Activated CD8-positive, alpha-beta T cell treated with anti-CD3 and anti-CD28 coated beads, Interleukin-2, amount 10 ng/mL, durations not matched to agents 7 days and 5 days (primary cell): ENCODE results near the gene RNF25. TPM values are rescaled to one million over a fixed set of nuclear protein-coding genes. Genes with fewer than 3 reads are reported as not detected.

ENCODE experiments used
- ATAC-seq: fragments of 150-1000 bp; cut with Tn5 transposase; one replicate; pipeline ENCODE4 v1.10.0; 2021; ENCODE audit warnings: moderate library complexity
- CTCF ChIA-PET: fragments of 350-600 bp; sonication (Branson Sonifier 250); formaldehyde crosslinking; loops from one replicate; lab custom pipeline; 2021; ENCODE audit warnings: antibody characterized with exemption; lab: Charles Lee
- POLR2A ChIA-PET: fragments of 350-600 bp; sonication (Branson Sonifier 250); formaldehyde crosslinking; loops from one replicate; lab custom pipeline; 2021; ENCODE audit warnings: antibody characterized with exemption; lab: Charles Lee
- DNase-seq: peaks from one replicate; pipeline ENCODE4 v3.0.0-alpha.2; 2020
- H3K27ac Mint-ChIP-seq: one replicate; pipeline ENCODE4 v1.8.0; 2021; ENCODE audit warnings: mild to moderate bottlenecking, mixed read lengths
- H3K27me3 Mint-ChIP-seq: one replicate; pipeline ENCODE4 v1.8.0; 2021; ENCODE audit warnings: low read depth, mixed read lengths
- H3K36me3 Mint-ChIP-seq: one replicate; pipeline ENCODE4 v1.8.0; 2021; ENCODE audit warnings: low read depth, mixed read lengths
- H3K4me1 Mint-ChIP-seq: one replicate; pipeline ENCODE4 v1.8.0; 2021; ENCODE audit warnings: low read depth, mixed read lengths
- H3K4me3 Mint-ChIP-seq: one replicate; pipeline ENCODE4 v1.8.0; 2021; ENCODE audit warnings: mild to moderate bottlenecking, mixed read lengths
- H3K9me3 Mint-ChIP-seq: one replicate; pipeline ENCODE4 v1.8.0; 2022; ENCODE audit warnings: mixed read lengths; ENCODE audit not compliant: insufficient read depth
- total RNA-seq, 2 experiments: library from RNA; stranded (reverse); gene quantifications; one replicate each; pipeline ENCODE4 v1.2.3, GENCODE V29; 2021

The RNF25 gene
- total RNA-seq, 2 experiments from 2014 or later, result 19.0 to 25.8 TPM

DNA sequence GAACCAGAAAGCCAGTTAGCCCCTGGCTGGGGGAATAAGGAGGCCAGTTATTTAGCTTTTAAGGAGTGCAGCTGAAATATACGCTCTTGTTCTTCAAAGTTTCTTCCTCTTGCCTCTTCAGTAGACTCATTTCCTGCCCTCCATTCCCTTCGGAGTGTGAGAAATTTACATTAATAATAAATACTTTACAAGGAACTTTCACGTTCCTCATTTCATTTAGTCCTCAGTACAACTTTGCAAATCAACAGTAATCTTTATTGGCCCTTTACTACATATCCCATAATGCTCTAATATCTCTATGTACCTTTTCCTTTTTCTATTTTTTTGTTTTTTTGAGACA, 48.5 kb downstream of the RNF25 start:
- no peak overlapping the region for H3K27ac Mint-ChIP-seq

GRCh38 chr2:218622606-218623365, 49.0 kb downstream of the RNF25 start:
- DNase-seq (no peak), ATAC-seq (no peak)
- Mint-ChIP-seq H3K27me3 (no peaks in the 10 kb centered on the region), H3K4me1 (no peaks in the 10 kb centered on the region), H3K36me3 (no peaks in the 10 kb centered on the region), H3K27ac (no peak overlapping the region), H3K4me3 (no peak overlapping the region), H3K9me3 (no peaks in the 10 kb centered on the region)
- ChIA-PET POLR2A (no interaction called here), CTCF (no interaction called here)

More for the DNA sequence above, 48.5 kb downstream of the RNF25 start:
- H3K27me3 Mint-ChIP-seq, result no peaks in the 10 kb centered on the region
- H3K4me3 Mint-ChIP-seq, result no peak overlapping the region
- DNase-seq, result no peak
- no peak for ATAC-seq
- no peaks in the 10 kb centered on the region for H3K9me3 Mint-ChIP-seq
- POLR2A ChIA-PET, result no interaction called here
- H3K4me1 Mint-ChIP-seq, result no peaks in the 10 kb centered on the region
- CTCF ChIA-PET, result no interaction called here
- H3K36me3 Mint-ChIP-seq, result no peaks in the 10 kb centered on the region

DNA sequence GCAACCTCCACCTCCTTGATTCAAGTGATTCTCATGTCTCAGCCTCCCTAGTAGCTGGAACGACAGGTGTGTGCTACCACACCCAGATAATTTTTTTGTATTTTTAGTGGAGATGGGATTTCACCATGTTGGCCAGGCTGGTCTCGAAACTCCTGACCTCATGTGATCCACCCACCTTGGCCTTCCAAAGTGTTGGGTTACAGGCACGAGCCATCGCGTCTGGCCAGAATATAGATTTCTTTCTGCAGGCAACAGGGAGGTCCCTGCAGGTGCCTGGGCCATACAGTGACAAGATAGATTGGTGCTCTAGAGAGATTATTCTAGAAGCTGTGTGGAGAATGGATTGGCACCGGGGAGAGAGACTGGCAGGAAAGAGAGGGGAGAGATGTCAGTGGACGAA, 50.8 kb downstream of the RNF25 start:
- no peaks in the 10 kb centered on the region for H3K36me3 Mint-ChIP-seq

DNA sequence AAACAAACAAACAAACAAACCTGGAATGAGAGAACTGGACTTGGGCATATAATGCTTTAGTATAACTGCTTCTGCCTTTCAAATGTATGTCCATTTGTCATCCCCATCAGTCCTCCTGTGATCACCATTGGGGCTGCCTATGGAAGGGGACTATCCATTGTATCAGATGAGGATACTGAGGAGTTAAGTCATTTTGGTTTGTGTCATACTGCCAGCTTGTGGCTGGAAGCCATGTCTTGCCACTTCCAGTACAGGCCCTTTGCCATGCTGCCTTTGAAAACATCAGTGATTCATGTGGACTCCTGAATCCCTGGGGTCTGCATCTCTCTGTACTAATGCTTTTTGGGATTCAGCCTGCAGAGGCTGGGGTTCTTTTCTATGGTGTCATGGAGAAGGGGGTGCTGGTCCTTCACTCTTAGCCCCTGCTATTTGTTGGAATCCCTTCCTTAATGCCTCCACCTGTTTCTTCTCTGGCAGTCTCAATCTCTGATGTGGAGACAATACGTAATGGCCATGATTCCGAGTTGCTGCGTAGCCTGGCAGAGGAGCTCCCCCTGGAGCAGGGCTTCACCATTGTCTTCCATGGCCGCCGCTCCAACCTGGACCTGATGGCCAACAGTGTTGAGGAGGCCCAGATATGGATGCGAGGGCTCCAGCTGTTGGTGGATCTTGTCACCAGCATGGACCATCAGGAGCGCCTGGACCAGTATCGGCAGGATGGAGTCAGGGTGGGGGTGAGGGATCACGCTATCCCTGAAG, 53.5 kb downstream of the RNF25 start:
- H3K9me3 Mint-ChIP-seq, result no peaks in the 10 kb centered on the region
- no peaks in the 10 kb centered on the region for H3K4me1 Mint-ChIP-seq
- H3K27ac Mint-ChIP-seq, result no peak overlapping the region
- H3K4me3 Mint-ChIP-seq, result no peak overlapping the region
- POLR2A ChIA-PET, result no interaction called here
- no peak for DNase-seq
- H3K27me3 Mint-ChIP-seq, result peaks cover 2% of the 10 kb centered on the region
- no peaks in the 10 kb centered on the region for H3K36me3 Mint-ChIP-seq
- ATAC-seq, result no peak
- CTCF ChIA-PET, result no interaction called here

More for the DNA sequence above, 50.8 kb downstream of the RNF25 start:
- Mint-ChIP-seq H3K27me3 (no peaks in the 10 kb centered on the region), H3K4me3 (no peak overlapping the region), H3K27ac (no peak overlapping the region), H3K4me1 (no peaks in the 10 kb centered on the region), H3K9me3 (no peaks in the 10 kb centered on the region)
- POLR2A ChIA-PET, result no interaction called here
- ATAC-seq (no peak), DNase-seq (no peak)
- CTCF ChIA-PET, result no interaction called here

DNA sequence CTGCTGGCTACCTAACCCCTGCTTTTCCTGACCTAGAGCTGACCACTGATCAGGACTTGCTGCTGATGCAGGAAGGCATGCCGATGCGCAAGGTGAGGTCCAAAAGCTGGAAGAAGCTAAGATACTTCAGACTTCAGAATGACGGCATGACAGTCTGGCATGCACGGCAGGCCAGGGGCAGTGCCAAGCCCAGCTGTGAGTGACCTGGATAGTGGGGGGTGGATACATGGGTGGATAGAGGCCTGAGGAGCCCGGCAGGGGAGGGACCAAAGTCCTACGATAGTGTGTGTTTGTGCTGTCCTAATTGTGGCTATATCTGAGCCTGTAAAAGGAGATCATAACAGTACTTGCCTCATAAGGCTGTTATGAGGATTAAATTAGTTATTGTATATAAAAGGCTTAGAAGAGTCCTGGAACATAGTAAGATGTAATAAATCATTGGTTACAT, 55.9 kb downstream of the RNF25 start:
- CTCF ChIA-PET, result interaction anchor here (1.2 to 1.3 kb wide), 2 partner anchors 16 to 33 kb away, joined by 3 read pairs; no protein-coding TSS in a partner anchor
- no peaks in the 10 kb centered on the region for H3K36me3 Mint-ChIP-seq
- H3K4me3 Mint-ChIP-seq, result no peak overlapping the region
- POLR2A ChIA-PET, result interaction anchor here (0.7 kb wide), 1 partner anchor 111 kb away, joined by 4 read pairs; no protein-coding TSS in a partner anchor
- DNase-seq (no peak), ATAC-seq (no peak)
- H3K9me3 Mint-ChIP-seq, result no peaks in the 10 kb centered on the region
- H3K27ac Mint-ChIP-seq, result no peak overlapping the region
- H3K27me3 Mint-ChIP-seq, result peaks cover 2% of the 10 kb centered on the region
- H3K4me1 Mint-ChIP-seq, result no peaks in the 10 kb centered on the region

Other genes starting within 250 kb of the RNF25 start
- 10 to 100 TPM; 33.9 to 38.1 TPM for gene USP37, start 103.7 kb downstream of the RNF25 start, total RNA-seq
- 10 to 100 TPM; 96.8 to 97.3 TPM for gene CNOT9, start 103.2 kb downstream of the RNF25 start, total RNA-seq
- gene PLCD4, start 64.1 kb downstream of the RNF25 start, total RNA-seq, result under 1 TPM; 0.26 to 0.32 TPM
- gene ZNF142, start 12.4 kb downstream of the RNF25 start, total RNA-seq, result 10 to 100 TPM; 49.2 to 53.1 TPM
- gene BCS1L, start 12.3 kb downstream of the RNF25 start, total RNA-seq, result 10 to 100 TPM; 50.1 to 50.5 TPM
- gene STK36, start 84 bp upstream of the RNF25 start, total RNA-seq, result 10 to 100 TPM; 12.1 to 15.2 TPM
- gene TTLL4, start 38.8 kb upstream of the RNF25 start, total RNA-seq, result 10 to 100 TPM; 25.8 to 27.7 TPM
- not detected for gene CYP27A1, start 110.1 kb upstream of the RNF25 start, total RNA-seq
- not detected for gene PRKAG3, start 159.8 kb upstream of the RNF25 start, total RNA-seq
- not detected for gene WNT6, start 187.8 kb upstream of the RNF25 start, total RNA-seq
- not detected for gene WNT10A, start 208.8 kb upstream of the RNF25 start, total RNA-seq